Activated CD8-positive, alpha-beta memory T cell treated with anti-CD3 and anti-CD28 coated beads for 36 hours (primary cell): ENCODE data around the gene RASL10A. TPM values are rescaled to one million over a fixed set of nuclear protein-coding genes. Genes with fewer than 3 reads are reported as not detected.

Source experiments
- CTCF ChIA-PET: fragments of 350-600 bp; sonication (Branson Sonifier 250); formaldehyde crosslinking; loops from one replicate; lab custom pipeline; 2021; ENCODE audit warnings: antibody characterized with exemption; lab: Charles Lee
- POLR2A ChIA-PET: fragments of 350-600 bp; sonication (Branson Sonifier 250); formaldehyde crosslinking; loops from one replicate; lab custom pipeline; 2021; ENCODE audit warnings: antibody characterized with exemption; lab: Charles Lee
- total RNA-seq, 2 experiments: library from RNA; stranded (reverse); gene quantifications; one replicate each; pipeline ENCODE4 v1.2.3, GENCODE V29; 2021

Gene RASL10A
- total RNA-seq, 2 experiments from 2014 or later = 0.78 TPM; not detected in 1

DNA sequence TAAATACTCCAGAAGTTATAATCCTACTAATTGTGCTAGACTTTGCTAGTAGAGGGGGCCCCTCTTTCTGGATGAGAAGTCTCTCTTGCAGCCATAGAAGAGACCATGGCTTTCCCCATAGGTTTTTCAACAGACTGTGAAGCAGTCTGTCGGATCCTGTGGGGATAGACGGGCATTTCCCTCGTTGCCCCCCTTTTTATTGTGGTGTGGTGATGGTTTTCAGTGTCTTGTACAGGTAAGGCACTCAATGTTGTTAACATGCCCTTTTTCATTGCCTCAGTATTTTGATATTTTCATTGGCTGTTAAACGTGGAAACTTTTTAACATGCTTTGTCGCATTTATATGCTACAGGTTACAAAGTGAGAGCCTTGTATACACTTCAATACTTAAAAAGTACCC is 25.4 kb downstream of the RASL10A start:
- CTCF ChIA-PET = no interaction called here

DNA sequence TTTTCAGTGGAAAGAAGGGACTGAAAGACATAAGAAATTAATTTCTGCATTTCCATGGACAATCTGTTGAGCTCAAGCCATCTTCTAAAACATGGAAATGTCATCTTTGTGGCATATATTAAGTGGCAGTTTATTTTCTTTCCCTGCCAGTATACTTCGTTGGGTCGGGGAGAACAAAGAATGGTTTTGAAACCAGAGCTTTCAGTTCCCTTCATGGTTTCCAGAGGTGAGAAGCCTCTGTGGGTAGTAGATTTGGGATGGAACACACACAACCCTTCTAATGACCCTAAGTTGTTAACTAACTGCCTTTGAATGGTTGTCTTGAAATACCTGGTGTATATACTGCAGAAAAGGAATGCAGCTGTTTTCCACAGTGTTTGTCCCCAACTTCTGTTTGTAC is 26.7 kb downstream of the RASL10A start:
- ChIA-PET CTCF (no interaction called here), POLR2A (no interaction called here)

More for the DNA sequence above, 25.4 kb downstream of the RASL10A start:
- POLR2A ChIA-PET = no interaction called here

DNA sequence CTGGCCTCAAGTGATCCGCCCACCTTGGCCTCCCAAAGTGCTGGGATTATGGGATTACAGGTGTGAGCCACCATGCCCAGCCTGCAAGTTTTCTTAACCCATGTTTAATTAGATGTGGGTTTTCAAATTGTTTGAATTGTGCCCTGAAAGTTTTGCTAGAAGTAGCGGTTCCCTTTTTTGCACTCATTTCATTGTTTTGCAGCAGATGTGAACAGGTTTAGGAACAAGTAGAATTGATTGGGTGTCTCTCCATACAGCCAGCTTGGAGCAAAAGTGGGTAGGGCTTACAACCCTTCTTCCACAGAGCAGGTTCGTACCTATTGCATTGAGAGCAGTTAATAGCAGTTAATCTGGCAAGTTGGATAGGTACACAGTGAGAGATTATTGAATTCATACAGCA is 31.3 kb downstream of the RASL10A start:
- POLR2A ChIA-PET = interaction anchor here (1.1 kb wide), 1 partner anchor 8 kb away, joined by 3 read pairs; no protein-coding TSS in a partner anchor
- CTCF ChIA-PET = interaction anchor here (1.0 kb wide), 1 partner anchor 11 kb away, joined by 3 read pairs; no protein-coding TSS in a partner anchor

DNA sequence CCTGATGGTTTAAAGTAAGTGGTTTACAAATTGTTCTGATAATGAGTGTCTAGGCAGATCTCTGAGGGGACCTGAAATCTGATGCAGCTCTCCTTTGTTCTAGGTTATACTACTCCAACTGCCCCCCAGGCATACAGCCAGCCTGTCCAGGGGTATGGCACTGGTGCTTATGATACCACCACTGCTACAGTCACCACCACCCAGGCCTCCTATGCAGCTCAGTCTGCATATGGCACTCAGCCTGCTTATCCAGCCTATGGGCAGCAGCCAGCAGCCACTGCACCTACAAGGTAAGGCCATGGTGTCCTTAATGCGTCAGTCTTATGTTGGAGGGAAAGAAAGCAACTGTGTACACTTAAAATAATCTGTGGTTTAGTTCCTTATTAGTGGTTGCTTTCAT is 37.6 kb downstream of the RASL10A start:
- CTCF ChIA-PET = no interaction called here
- POLR2A ChIA-PET = interaction anchor here (0.7 kb wide), 1 partner anchor 31 kb away, joined by 3 read pairs; no protein-coding TSS in a partner anchor

DNA sequence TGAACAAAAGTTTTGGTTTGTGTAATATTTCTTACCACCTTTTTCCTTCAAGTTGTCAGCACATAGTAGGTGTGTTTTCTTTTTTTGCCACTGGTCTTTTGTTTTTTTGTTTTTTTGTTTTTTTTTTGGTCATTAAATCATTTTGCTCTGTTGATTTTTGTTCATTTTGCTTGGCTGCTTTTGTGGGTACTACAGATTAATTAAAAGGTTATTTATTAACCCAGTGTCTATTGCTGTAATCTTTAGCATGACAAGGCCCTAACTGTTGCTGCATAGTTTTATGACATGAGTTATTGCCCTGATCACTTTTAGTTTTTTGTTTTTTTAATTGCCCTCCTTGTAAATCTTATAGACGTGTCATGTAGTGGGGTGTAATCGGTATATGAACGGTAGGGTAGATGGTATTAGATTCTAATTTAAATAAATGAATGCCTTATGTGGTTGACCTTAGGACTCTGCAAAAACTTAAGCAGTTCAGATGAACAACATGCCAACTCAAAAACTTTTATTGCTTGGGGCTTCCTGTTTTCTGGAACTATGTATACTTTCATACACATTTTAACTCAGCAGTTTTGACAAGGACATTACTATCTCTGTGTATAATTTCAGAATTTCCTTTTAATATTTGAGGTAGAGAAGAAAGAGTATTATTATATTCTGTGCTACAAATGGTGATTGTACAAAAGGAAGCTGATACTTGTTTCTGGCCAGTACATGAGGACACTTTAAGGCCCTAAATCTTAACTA is 39.5 kb downstream of the RASL10A start:
- ChIA-PET POLR2A (interaction anchor here (0.8 kb wide), 1 partner anchor 9 kb away, joined by 3 read pairs; no protein-coding TSS in a partner anchor), CTCF (interaction anchor here (1.3 kb wide), 1 partner anchor 9 kb away, joined by 3 read pairs; the partner anchor contains the start of genes EWSR1 and RHBDD3)

DNA sequence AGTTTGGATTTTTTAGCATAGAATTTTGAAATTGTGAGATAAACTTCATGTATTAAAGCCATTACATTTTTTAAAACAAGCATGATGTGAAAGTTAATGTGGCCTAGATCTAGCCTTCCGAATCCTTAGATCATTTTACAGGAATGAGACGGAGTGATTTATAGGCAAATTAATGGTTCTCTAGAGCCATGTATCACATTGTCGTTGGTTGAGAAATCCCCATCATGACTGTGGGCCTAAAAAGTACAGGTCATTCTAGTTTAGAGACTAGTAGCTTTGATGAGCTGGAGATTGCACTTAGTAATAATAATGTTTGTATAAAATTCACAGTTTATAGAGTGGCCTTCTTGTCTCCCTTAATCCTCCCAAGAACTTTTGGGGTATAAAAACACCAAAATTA is 40.3 kb downstream of the RASL10A start:
- POLR2A ChIA-PET = no interaction called here
- CTCF ChIA-PET = no interaction called here

DNA sequence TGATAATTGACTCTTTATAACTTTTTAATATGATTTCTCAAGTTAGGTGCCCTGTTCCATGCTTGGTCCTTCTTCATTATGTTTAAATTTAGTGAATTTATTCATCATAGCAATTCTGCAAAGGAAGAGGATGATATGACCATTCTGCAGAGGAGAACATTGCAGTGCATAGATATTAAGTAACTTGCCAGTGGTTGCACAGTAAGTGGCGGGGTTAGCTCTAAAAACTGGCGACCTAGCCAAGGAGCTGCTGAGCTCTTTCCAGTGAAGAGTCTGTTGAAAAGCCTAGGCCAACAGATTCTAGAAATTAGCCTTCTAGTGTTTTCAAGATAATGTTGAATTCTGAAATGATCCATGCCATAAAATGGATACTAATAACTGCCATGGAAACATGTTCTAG is 42.9 kb downstream of the RASL10A start:
- CTCF ChIA-PET = interaction anchor here (0.8 to 1.3 kb wide), 2 partner anchors 14 to 25 kb away, joined by 3 to 5 read pairs; no protein-coding TSS in a partner anchor
- POLR2A ChIA-PET = no interaction called here

DNA sequence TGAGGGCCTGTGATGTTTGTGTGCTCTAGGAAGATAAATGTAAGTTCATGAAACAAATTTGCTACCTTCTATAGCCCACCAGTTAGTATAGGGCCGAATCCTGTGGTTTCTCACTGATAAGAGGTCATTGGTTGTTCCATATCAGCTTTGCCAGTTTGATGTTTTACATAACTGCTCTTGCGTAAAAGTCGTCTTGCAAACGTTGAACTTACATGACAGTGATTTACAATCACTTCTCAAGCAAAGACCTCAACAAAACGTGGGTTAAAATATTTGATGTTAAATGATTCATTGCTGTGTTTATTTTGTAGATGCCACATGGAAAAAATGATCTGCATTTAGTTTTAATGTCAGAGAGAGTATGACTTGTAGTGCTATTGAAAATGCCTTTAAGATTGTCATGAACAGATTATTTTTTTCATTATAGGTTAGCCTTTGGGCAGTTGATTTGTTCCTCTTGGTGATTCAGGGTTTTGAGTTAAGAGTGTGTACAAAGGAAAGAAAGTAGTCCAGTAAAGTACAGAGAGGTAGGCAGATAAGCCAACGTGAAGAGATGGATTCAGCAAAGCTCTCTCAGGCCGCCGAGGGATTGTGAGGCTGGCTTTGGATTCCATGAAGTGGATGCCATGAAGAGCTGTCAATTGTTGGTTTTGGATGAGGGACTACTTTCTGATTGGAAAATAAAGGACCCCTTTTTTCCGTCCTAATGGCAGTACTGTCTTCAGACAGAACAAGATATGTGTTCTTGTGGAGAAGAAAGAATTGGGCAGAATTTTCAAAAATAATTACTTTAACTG is 44.8 kb downstream of the RASL10A start:
- POLR2A ChIA-PET = interaction anchor here (0.9 to 1.5 kb wide), 2 partner anchors 12 to 33 kb away, joined by 3 read pairs; no protein-coding TSS in a partner anchor
- CTCF ChIA-PET = interaction anchor here (0.6 to 0.9 kb wide), 3 partner anchors 23 to 231 kb away, joined by 3 to 4 read pairs (median 4); no protein-coding TSS in a partner anchor

DNA sequence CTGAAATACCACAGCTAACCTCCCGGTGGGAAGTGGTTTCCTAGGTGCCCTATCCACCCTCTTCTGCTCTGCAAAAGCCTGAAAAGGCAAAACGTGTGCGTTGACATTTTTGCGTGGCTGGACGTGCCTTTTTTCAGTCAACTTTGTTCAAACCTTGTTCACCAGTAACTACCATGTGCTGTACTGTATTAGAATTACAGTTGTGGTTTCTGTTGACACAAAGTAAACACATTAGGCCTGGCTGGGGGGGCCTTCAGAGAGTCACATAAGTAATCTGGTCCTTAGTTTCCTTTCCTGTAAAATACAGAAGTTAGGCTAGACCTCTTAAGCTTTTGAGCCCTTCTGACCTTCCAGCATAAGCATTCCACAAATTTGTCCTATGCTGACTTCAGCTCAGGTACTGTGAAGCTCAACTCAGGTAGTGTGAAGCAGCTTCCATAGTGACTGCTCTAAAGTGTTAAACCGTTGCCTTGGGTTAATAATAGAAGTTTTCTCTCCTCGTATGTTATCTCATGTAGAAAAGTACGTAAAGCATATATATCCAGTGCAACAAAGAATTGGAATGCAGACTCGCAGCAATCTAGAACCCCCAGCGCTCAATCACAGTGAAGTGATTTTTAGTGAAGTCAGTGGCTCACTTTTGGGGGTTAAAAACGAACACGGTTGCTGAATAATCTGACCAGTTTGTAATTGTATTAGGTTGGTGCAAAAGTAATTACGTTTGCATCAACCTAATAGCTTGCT is 45.6 kb downstream of the RASL10A start:
- ChIA-PET CTCF (interaction anchor here (0.6 to 0.9 kb wide), 2 partner anchors 24 to 107 kb away, joined by 3 to 4 read pairs; no protein-coding TSS in a partner anchor), POLR2A (interaction anchor here (0.5 to 0.9 kb wide), 2 partner anchors 13 to 472 kb away, joined by 3 to 8 read pairs; no protein-coding TSS in a partner anchor)

DNA sequence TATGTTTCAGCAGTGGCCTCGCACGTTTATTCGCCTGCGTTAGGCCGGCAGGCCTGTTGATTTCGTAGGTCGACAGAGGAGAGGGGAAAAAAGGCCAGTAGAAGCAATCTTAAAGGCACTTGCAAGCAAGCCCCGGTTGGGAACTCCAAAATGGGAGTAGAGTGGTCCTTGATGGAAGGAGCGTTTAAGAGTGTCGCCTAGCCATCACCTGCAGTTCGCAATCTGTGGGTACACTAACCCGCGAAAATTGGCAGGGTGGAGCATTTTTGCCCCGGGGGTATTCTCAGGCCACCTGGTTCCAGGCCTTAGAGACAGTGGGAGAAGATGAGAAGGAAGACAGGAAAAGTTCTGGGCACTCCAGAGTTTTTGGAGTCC is 46.3 kb downstream of the RASL10A start:
- ChIA-PET POLR2A (no interaction called here), CTCF (no interaction called here)

DNA sequence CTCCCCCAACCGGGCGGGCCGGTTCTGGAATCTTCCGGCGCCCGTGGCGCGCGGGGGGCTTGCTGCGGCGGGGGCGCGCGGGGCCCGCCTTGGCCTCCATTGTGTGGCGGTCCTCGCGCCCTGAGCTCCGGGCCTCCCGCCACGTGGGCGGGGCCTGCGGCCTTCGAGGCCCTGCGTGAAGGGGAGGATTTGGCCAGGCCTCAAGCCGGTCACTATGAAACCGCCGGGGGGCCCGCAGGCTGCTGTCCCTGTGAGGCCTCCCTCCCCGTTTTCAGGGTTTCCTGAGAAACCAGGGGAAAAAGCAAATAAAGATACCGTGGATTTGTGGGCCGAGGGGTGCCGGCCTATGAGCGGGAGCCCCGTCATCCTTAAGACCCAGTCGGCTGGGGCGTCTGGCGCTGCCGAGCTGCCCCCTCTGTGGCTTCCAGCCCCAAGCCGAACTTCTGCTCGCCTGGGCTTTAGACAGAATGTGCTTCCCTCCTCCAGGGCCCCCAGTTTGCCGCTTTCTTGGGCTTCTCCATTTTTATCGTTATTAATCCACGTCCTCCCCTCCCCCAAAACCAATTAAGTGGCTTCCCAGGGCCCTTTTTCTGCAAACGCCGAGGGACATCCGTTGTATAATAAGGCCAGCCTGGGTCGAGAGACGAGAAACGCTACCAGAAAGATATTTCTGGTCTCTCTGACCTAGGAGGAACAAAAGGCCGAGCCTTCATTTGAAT is 46.8 kb downstream of the RASL10A start:
- CTCF ChIA-PET = interaction anchor here (0.5 kb wide), 1 partner anchor 464 kb away, joined by 6 read pairs; no protein-coding TSS in a partner anchor

DNA sequence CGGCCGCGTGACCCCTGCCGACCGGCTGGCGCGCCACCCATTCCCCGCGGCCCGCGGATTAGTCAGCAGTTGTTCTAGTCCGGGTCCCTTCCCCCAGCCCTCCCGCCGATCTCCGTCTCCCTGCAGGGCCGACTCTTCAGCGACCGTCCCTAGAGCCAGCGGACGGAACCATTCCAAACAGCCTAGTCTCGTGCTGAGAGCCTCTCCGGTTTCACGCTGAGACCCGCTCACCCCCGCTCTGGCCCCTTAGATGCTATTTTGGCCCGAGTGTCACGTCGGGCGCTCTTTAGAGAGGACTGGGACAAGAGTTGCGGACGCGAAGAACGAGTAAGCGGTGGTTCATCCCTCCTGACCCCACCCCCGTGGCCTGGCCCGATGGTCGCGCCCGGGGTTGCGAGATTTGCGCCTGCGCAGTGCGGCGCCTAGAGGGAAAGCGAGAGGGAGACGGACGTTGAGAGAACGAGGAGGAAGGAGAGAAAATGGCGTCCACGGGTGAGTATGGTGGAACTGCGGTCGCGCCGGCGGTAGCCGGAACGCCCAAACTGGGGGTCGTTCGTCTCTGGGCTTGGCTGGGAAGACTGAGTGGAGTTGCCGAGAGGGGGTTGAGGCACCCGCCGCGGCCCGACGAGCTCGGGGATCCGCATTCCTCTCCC is 47.5 kb downstream of the RASL10A start, which contains the start of the genes EWSR1 and RHBDD3:
Gene EWSR1 (plus strand): TSS at position 411 of the 653 bp plus-strand sequence. CDS start 69 bp downstream, at position 480.
Gene RHBDD3 (minus strand): TSS at position 124 of the 653 bp plus-strand sequence. CDS start 2,355 bp downstream, outside the sequence.
- POLR2A ChIA-PET = no interaction called here
- CTCF ChIA-PET = interaction anchor here (1.3 kb wide), 1 partner anchor 9 kb away, joined by 3 read pairs; no protein-coding TSS in a partner anchor

More for the DNA sequence above, 46.8 kb downstream of the RASL10A start:
- POLR2A ChIA-PET = no interaction called here

DNA sequence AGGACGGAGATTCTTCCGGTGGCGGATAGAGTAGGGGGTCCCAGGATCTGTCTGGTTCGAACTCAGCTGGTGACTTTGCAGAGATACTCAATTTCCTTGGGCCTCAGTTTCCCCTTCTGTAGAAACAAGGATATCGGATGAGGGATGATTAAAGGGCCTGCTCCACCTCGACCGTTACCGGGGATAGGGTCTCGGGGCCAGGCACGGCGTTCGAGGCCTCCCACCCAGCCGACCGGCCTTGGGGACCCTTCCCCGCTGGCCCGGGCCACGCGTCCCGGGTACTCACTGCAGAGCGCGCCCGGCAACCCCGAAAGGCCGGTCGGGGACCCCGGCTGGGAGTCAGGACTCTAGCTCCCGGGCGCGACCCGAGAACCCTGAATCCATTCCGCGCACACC is 48.0 kb downstream of the RASL10A start:
- ChIA-PET CTCF (interaction anchor here (0.8 to 1.3 kb wide), 2 partner anchors 9 to 45 kb away, joined by 3 read pairs; no protein-coding TSS in a partner anchor), POLR2A (interaction anchor here (0.6 kb wide), 1 partner anchor 157 kb away, joined by 9 read pairs; no protein-coding TSS in a partner anchor)

DNA sequence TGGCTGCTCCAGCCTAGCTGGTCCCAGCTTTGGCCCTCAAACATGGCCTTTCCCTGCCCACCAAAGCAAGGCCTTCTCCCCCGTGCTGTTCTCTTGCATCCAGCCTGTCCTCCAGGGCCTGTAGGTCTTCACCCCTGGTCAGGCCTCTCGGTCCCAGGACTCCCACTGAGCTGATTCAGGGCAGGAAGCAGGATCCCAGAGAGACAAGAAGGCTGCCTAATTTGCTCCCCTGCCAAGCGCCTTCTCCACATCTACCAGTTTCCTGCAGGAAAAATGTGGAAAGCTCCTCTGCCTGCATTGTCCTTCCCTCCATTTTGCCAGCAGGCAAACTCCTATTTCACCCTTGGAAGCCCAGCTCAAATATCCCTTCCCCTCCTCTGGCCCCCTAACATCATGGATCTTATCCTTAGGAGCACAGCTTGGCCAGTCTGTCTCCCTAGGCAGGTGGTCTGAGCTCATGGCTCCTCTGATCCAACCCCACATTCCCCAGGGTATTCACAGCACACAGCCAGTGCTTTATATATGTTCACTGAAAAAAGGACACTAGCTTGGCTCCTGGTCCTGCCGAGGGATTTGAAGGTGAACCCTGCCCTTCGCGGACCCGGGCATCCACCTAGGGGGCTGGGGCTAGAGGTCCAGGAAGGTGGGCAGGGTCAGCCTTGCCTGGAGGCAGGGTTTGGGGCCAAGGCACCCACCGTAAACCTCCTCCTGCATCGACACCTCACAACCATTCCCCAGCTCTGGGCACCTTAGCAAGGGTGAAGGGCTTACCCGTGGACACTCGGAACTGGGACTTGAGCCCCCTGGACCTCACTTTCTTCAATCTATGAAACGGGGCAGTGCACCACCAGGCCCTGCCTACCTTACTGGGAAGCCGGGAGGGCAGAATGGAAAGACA is 48.7 kb downstream of the RASL10A start:
- ChIA-PET POLR2A (interaction anchor here (0.6 kb wide), 1 partner anchor 157 kb away, joined by 9 read pairs; no protein-coding TSS in a partner anchor), CTCF (interaction anchor here (0.8 to 1.3 kb wide), 2 partner anchors 10 to 46 kb away, joined by 3 read pairs; no protein-coding TSS in a partner anchor)

DNA sequence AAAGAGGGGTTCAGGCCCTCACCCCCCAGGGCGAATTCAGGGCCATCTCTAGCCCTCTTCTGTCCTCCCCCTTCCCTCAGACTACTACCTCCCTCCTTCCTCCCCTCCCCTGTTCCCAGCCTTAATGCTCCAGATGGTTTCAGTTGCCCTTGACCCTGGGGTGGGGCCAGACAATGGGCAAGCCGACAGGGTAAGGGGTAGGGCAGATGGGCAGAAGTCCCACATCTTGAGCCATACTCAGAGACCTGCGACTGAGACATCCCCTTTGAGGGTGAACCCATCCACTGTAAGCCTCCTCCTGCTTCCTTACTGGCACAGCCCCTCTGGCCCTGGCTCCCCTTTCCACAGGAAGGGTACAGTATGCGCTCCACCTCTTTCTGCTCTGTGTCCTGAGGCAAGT is 49.6 kb downstream of the RASL10A start:
- CTCF ChIA-PET = no interaction called here
- POLR2A ChIA-PET = no interaction called here

DNA sequence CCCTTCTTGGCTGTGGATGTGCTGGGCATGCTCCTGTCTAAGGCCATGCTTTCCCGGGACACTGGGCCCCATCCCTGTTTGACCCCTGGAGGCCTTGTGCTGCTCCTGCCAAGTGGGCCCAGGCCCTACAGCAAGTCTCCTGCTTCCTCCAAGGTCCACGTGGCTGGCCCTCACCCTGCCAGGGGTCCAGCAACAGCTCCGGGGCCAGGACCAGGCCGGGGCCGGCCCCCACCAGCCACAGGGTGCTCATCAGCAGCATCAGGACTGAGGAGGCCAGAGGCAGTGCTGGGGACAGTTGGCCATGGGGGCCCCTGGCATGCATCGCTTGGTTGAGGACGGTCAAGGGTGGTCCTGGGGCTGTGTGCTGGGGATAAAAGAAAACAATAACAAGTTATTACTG is 50.2 kb downstream of the RASL10A start:
- POLR2A ChIA-PET = no interaction called here
- CTCF ChIA-PET = no interaction called here
